ENCODE measurements around the gene NEFH. TPM values are rescaled to one million over a fixed set of nuclear protein-coding genes. Genes with fewer than 3 reads are reported as not detected.
"Not testable (repeated sequence)": the region's sequence is repeated elsewhere in the genome, so short reads cannot be mapped to it uniquely, and the experiment has no call there.

NEFH gene
- total and polyA plus RNA-seq, 2 donors (not counting 1 experiment from before 2014, with no cell fraction given), result 0.04 to 0.10 TPM

DNA sequence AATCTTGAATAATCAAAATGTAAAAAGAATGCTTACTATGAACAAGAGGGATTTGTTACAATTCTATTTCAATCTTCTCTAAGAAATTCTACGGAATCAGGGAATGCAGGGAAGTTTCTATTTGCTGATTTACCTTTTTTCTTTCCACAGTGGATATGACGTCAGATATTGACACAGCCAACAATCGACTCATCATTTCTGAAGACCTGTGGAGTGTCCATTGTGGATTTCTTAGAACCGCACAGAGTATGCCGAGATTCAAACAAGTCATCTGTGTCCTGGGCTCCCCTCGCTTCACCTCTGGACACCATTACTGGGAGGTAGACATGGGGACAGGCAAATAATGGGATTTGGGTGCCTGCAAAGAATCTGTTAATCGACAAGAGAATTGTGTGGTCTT, 45.7 kb upstream of the NEFH start:
- POLR2A ChIA-PET, result no interaction called here
- H3K27ac ChIP-seq (ENCODE audit: low read length in 2 of 2), result no peak overlapping the region
- TF ChIP-seq, protein P1, sequence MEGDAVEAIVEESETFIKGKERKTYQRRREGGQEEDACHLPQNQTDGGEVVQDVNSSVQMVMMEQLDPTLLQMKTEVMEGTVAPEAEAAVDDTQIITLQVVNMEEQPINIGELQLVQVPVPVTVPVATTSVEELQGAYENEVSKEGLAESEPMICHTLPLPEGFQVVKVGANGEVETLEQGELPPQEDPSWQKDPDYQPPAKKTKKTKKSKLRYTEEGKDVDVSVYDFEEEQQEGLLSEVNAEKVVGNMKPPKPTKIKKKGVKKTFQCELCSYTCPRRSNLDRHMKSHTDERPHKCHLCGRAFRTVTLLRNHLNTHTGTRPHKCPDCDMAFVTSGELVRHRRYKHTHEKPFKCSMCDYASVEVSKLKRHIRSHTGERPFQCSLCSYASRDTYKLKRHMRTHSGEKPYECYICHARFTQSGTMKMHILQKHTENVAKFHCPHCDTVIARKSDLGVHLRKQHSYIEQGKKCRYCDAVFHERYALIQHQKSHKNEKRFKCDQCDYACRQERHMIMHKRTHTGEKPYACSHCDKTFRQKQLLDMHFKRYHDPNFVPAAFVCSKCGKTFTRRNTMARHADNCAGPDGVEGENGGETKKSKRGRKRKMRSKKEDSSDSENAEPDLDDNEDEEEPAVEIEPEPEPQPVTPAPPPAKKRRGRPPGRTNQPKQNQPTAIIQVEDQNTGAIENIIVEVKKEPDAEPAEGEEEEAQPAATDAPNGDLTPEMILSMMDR (IDR thresholded peaks at IDR 0.05), result no peak
- Mint-ChIP-seq H3K27ac (no peak overlapping the region), H3K9me3 (ENCODE audit: insufficient read depth) (no peaks in the 10 kb centered on the region), H3K4me3 (no peak overlapping the region), H3K4me1 (no peaks in the 10 kb centered on the region), H3K27me3 (peaks cover 25% of the 10 kb centered on the region)
- no peaks in the 10 kb centered on the region for H4K20me1 ChIP-seq (ENCODE audit: control insufficient read depth, insufficient read depth, low read length, poor library complexity, severe bottlenecking)
- H3K4me1 ChIP-seq (ENCODE audit: control insufficient read depth in 2 of 2, insufficient read depth in 2 of 2, low read length in 2 of 2), result no peaks in the 10 kb centered on the region
- no peak overlapping the region for H3K4me2 ChIP-seq (replicated peaks; ENCODE audit: low read depth, low read length, poor library complexity, severe bottlenecking)
- intact Hi-C loops (cut with micrococcal nuclease), result no loop called here
- H3K36me3 ChIP-seq (replicated peaks in 1 of 2; ENCODE audit: control extremely low read depth in 1 of 2, control insufficient read depth in 1 of 2, extremely low read depth in 1 of 2, insufficient read depth in 2 of 2, low read length in 1 of 2), result no peaks in the 10 kb centered on the region
- peaks cover 0 to 8% (median 4%) of the 10 kb centered on the region in 4 experiments for H3K27me3 ChIP-seq (replicated peaks in 1 of 4; ENCODE audit: control extremely low read depth in 1 of 4, control insufficient read depth in 3 of 4, insufficient read depth in 4 of 4, low read length in 3 of 4)
- no peak for DNase-seq
- 97% methylated on average over 4 of the region's 7 CpGs for WGBS (ENCODE audit: insufficient coverage)
- CTCF ChIA-PET, result no interaction called here
- no peak overlapping the region for H3K9ac ChIP-seq (ENCODE audit: low read length)
- no peaks in the 10 kb centered on the region for H3K79me2 ChIP-seq (ENCODE audit: control insufficient read depth, insufficient read depth, low read length)
- no peak overlapping the region for H3K4me3 ChIP-seq (ENCODE audit: control extremely low read depth in 1 of 5, extremely low read depth in 1 of 5, insufficient read depth in 1 of 5, low read depth in 2 of 5, low read length in 4 of 5)
- H3K9me3 ChIP-seq (ENCODE audit: control extremely low read depth in 1 of 3, control insufficient read depth in 2 of 3, insufficient read depth in 1 of 3, low read length in 2 of 3), result no peaks in the 10 kb centered on the region
- no peak overlapping the region for H2AFZ ChIP-seq (ENCODE audit: insufficient read depth, low read depth, low read length, poor library complexity, severe bottlenecking)
- no peak for ATAC-seq (ENCODE audit: low read depth)

DNA sequence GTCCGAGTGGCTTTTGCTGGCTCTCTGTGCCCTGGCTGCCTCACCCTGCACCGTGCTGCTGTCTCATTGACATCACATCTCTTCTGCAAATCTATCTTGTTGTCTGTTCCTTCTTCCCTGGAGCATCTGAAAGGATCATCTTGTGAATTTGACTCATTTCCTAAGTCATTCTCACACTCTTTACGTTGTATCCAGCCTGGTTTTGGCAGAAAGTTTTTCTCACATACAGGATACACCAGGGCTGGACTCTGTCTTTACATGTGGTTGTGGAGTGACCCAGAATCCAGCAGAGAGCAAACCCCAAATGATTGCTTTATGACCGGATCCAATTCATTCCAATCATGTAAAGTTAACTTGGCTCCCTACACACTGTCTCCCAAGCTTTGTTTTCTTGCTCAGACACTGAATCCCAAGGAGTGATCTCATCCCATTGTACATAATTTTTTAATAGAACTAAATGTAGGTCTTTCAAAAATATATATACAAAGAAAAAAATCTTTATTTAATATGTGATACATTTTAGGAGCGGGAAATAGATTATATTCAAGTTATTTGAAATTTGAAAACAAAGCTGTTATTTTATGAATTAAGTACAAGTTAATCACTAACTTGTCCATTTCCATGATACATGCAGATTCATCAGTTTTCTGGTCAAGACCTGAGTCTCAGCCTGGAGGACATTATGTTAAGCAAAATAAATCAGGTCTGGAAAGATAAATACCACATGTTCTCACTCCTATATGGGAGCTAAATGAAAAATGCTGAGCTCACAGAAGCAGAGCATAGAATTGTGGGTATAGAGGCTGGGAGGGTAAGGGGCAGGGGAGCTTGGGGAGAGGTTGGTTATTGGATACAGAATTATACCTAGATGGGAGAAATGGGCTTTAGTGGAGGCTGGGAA, 44.5 kb upstream of the NEFH start:
- no peak overlapping the region for H2AFZ ChIP-seq (ENCODE audit: insufficient read depth, low read depth, low read length, poor library complexity, severe bottlenecking)
- Mint-ChIP-seq H3K4me3 (no peak overlapping the region), H3K27ac (no peak overlapping the region), H3K27me3 (peaks cover 23% of the 10 kb centered on the region), H3K9me3 (ENCODE audit: insufficient read depth) (no peaks in the 10 kb centered on the region), H3K4me1 (no peaks in the 10 kb centered on the region)
- no peak overlapping the region for H3K4me3 ChIP-seq (ENCODE audit: control extremely low read depth in 1 of 5, extremely low read depth in 1 of 5, insufficient read depth in 1 of 5, low read depth in 2 of 5, low read length in 4 of 5)
- ChIA-PET POLR2A (interaction anchor here (0.5 kb wide), 1 partner anchor 70 kb away, joined by 3 read pairs; no protein-coding TSS in a partner anchor), CTCF (no interaction called here)
- no peak overlapping the region for H3K27ac ChIP-seq (ENCODE audit: low read length in 2 of 2)
- H4K20me1 ChIP-seq (ENCODE audit: control insufficient read depth, insufficient read depth, low read length, poor library complexity, severe bottlenecking), result no peaks in the 10 kb centered on the region
- intact Hi-C loops (cut with micrococcal nuclease), result no loop called here
- peaks cover 0 to 6% (median 3%) of the 10 kb centered on the region in 4 experiments for H3K27me3 ChIP-seq (replicated peaks in 1 of 4; ENCODE audit: control extremely low read depth in 1 of 4, control insufficient read depth in 3 of 4, insufficient read depth in 4 of 4, low read length in 3 of 4)
- H3K4me2 ChIP-seq (replicated peaks; ENCODE audit: low read depth, low read length, poor library complexity, severe bottlenecking), result no peak overlapping the region
- 88% methylated on average over 2 of the region's 5 CpGs for WGBS (ENCODE audit: insufficient coverage)
- DNase-seq (no peak), ATAC-seq (ENCODE audit: low read depth) (no peak)
- H3K9ac ChIP-seq (ENCODE audit: low read length), result no peak overlapping the region
- no peaks in the 10 kb centered on the region for H3K36me3 ChIP-seq (replicated peaks in 1 of 2; ENCODE audit: control extremely low read depth in 1 of 2, control insufficient read depth in 1 of 2, extremely low read depth in 1 of 2, insufficient read depth in 2 of 2, low read length in 1 of 2)
- H3K79me2 ChIP-seq (ENCODE audit: control insufficient read depth, insufficient read depth, low read length), result no peaks in the 10 kb centered on the region
- TF ChIP-seq, protein P1 (IDR thresholded peaks at IDR 0.05), result no peak
- TF ChIP-seq EZH2 (IDR thresholded peaks at IDR 0.05; ENCODE audit: borderline replicate concordance, insufficient read depth, low read depth, low read length, poor library complexity, severe bottlenecking), result no peak
- H3K4me1 ChIP-seq (ENCODE audit: control insufficient read depth in 2 of 2, insufficient read depth in 2 of 2, low read length in 2 of 2), result no peaks in the 10 kb centered on the region
- H3K9me3 ChIP-seq (ENCODE audit: control extremely low read depth in 1 of 3, control insufficient read depth in 2 of 3, insufficient read depth in 1 of 3, low read length in 2 of 3), result no peaks in the 10 kb centered on the region

DNA sequence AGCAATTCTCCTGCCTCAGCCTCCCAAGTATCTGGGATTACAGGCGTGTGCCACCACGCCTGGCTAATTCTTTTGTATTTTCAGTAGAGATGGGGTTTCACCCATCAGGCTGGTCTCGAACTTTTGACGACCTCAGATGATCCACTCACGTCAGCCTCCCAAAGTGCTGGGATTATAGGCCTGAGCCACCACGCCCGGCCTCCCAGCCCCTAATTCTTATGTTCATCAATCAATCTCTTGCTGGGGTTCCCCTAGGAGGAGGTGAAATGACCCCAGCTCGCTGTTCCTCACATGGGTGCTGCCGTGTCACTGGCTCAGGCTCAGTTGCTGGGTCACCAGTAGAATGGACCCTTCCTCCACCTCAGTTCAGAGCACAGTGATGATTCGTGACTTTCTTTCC, 41.7 kb upstream of the NEFH start, which contains the start of gene RFPL1:
TSS of gene RFPL1 (plus strand) at position 301 of the 400 bp plus-strand sequence.
- H3K79me2 ChIP-seq (ENCODE audit: control insufficient read depth, insufficient read depth, low read length); H3K9ac ChIP-seq (ENCODE audit: low read length); H3K27me3 ChIP-seq (replicated peaks in 1 of 4; ENCODE audit: control extremely low read depth in 1 of 4, control insufficient read depth in 3 of 4, insufficient read depth in 4 of 4, low read length in 3 of 4); H3K9me3 Mint-ChIP-seq (ENCODE audit: insufficient read depth); H3K4me1 Mint-ChIP-seq; POLR2A ChIA-PET; H3K4me1 ChIP-seq (ENCODE audit: control insufficient read depth in 2 of 2, insufficient read depth in 2 of 2, low read length in 2 of 2); H3K4me2 ChIP-seq (replicated peaks; ENCODE audit: low read depth, low read length, poor library complexity, severe bottlenecking); H3K36me3 ChIP-seq (replicated peaks in 1 of 2; ENCODE audit: control extremely low read depth in 1 of 2, control insufficient read depth in 1 of 2, extremely low read depth in 1 of 2, insufficient read depth in 2 of 2, low read length in 1 of 2); H3K9me3 ChIP-seq (ENCODE audit: control extremely low read depth in 1 of 3, control insufficient read depth in 2 of 3, insufficient read depth in 1 of 3, low read length in 2 of 3); intact Hi-C loops (cut with micrococcal nuclease); H3K27ac ChIP-seq (ENCODE audit: low read length in 2 of 2); H4K20me1 ChIP-seq (ENCODE audit: control insufficient read depth, insufficient read depth, low read length, poor library complexity, severe bottlenecking); DNase-seq; ATAC-seq (ENCODE audit: low read depth); H3K27ac Mint-ChIP-seq; H3K4me3 Mint-ChIP-seq; H2AFZ ChIP-seq (ENCODE audit: insufficient read depth, low read depth, low read length, poor library complexity, severe bottlenecking); H3K4me3 ChIP-seq (ENCODE audit: control extremely low read depth in 1 of 5, extremely low read depth in 1 of 5, insufficient read depth in 1 of 5, low read depth in 2 of 5, low read length in 4 of 5): not testable (repeated sequence)
- peaks cover 32% of the 10 kb centered on the region for H3K27me3 Mint-ChIP-seq
- CTCF ChIA-PET, result interaction anchor here (1.2 kb wide), 1 partner anchor 13 kb away, joined by 4 read pairs; no protein-coding TSS in a partner anchor
- 97% methylated on average over 5 of the region's 10 CpGs for WGBS (ENCODE audit: insufficient coverage)
